ENCODE data around the gene C18orf54. TPM values are rescaled to one million over a fixed set of nuclear protein-coding genes. Genes with fewer than 3 reads are reported as not detected.

C18orf54 gene
- total and polyA plus RNA-seq, 2 of the 4 experiments (the other 2 are of a cell fraction): 2.2 to 3.0 TPM

DNA sequence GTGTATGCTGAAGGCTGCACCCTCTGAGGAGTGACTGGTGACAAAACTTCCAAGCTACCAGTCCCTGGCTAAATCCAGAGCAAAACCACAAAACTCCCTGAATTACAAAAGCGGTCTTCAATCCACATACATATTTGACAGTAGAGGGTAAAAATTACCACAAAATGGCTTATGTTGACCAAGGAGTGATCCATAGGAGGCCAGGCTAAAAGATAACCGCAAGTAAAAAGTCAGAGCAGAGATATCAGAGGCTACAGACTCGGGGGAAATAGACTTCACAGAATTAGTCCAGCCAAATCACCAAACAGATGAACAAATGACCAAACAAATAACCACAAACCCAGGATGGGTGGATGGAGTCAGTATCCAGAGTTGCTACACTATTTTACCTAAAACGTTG, 19.5 kb upstream of the C18orf54 start:
- no peak overlapping the region for H2BK5ac ChIP-seq (ENCODE audit: low read depth, low read length, poor library complexity, severe bottlenecking)
- no peak overlapping the region for H3K27ac ChIP-seq (ENCODE audit: insufficient read depth, low read length)
- H3K4me3 ChIP-seq (ENCODE audit: insufficient read depth, low read depth, low read length): no peak overlapping the region
- H3K9me3 ChIP-seq (ENCODE audit: control insufficient read depth, insufficient read depth, low read length): no peaks in the 10 kb centered on the region
- H3K23ac ChIP-seq (ENCODE audit: low read depth, low read length): no peak overlapping the region
- WGBS, 2 experiments (ENCODE audit: extremely low coverage in 2 of 2, insufficient read length in 1 of 2): no CpG with 5 or more reads among the region's 4 CpGs
- intact Hi-C loops (cut with micrococcal nuclease) (no loop called here), dilution Hi-C loops (cut with HindIII; ENCODE audit: low sequenced_read_pairs, unreplicated experiment) (no loop called here), in situ Hi-C loops (cut with MboI; ENCODE audit: low sequenced_read_pairs) (no loop called here)
- BruUV-seq (replicated peaks): no TSS peak
- no peaks in the 10 kb centered on the region for H3K9me1 ChIP-seq (ENCODE audit: insufficient read depth, low read length)
- no peak overlapping the region for H2AK9ac ChIP-seq (replicated peaks; ENCODE audit: low read depth, low read length, poor library complexity)
- H2AFZ ChIP-seq (replicated peaks; ENCODE audit: low read length, poor library complexity): no peak overlapping the region
- ChIA-PET POLR2A (ENCODE audit: unreplicated experiment) (no interaction called here), CTCF (no interaction called here)
- no peak overlapping the region for H2BK120ac ChIP-seq (ENCODE audit: low read depth, low read length)
- no peak overlapping the region for H2BK20ac ChIP-seq (ENCODE audit: low read depth, low read length)
- H4K8ac ChIP-seq (ENCODE audit: low read depth in 2 of 2, low read length in 2 of 2): no peak overlapping the region
- no peaks in the 10 kb centered on the region for H3K36me3 ChIP-seq (ENCODE audit: control insufficient read depth, insufficient read depth, low read length)
- no peak overlapping the region for H3K18ac ChIP-seq (ENCODE audit: low read depth, low read length)
- no peak for TF ChIP-seq BHLHE40 (IDR thresholded peaks at IDR 0.05; ENCODE audit: low read depth, low read length)
- no peak for TF ChIP-seq RFX5 (IDR thresholded peaks at IDR 0.05; ENCODE audit: low read depth, low read length)
- no peak for TF ChIP-seq NFE2L2 (IDR thresholded peaks at IDR 0.05; ENCODE audit: low read depth, low read length)
- no peak overlapping the region for H2AK5ac ChIP-seq (ENCODE audit: low read depth, low read length)
- H3K9ac ChIP-seq (ENCODE audit: low read depth, low read length): no peak overlapping the region
- DNase-seq (no peak), ATAC-seq (ENCODE audit: low read depth) (no peak)
- no peak overlapping the region for H4K91ac ChIP-seq (ENCODE audit: insufficient read depth, low read depth, low read length)
- H3K27me3 ChIP-seq (ENCODE audit: control insufficient read depth, insufficient read depth, low read length): no peaks in the 10 kb centered on the region
- no peak overlapping the region for H4K5ac ChIP-seq (ENCODE audit: low read depth, low read length)
- no peak overlapping the region for H3K14ac ChIP-seq (replicated peaks; ENCODE audit: low read depth, low read length)
- no peaks in the 10 kb centered on the region for H3K79me1 ChIP-seq (ENCODE audit: low read depth in 1 of 2, low read length in 2 of 2)
- no peak overlapping the region for H3K56ac ChIP-seq (ENCODE audit: extremely low read depth, insufficient read depth, low read length)
- H2BK15ac ChIP-seq (ENCODE audit: low read depth, low read length): no peak overlapping the region
- no peak overlapping the region for H3K4ac ChIP-seq (ENCODE audit: low read depth, low read length)
- no peaks in the 10 kb centered on the region for H4K20me1 ChIP-seq (ENCODE audit: insufficient read depth, low read length)
- H3K4me1 ChIP-seq (ENCODE audit: control insufficient read depth, insufficient read depth, low read length): no peaks in the 10 kb centered on the region
- H3K4me2 ChIP-seq (ENCODE audit: low read depth, low read length): no peak overlapping the region
